Right lobe of liver (tissue), 6 donors: ENCODE measurements around the gene CHRD. TPM values are rescaled to one million over a fixed set of nuclear protein-coding genes. Genes with fewer than 3 reads are reported as not detected.

ENCODE experiments used
- ATAC-seq, 4 donors: fragments of 200-7000 bp; cut with Tn5 transposase; one replicate each; pipeline ENCODE4 v1.9.1; 2020; ENCODE audit warnings: mild to moderate bottlenecking in 4 of 4, moderate library complexity in 4 of 4
- DNase-seq, 3 donors: peaks; one replicate each; pipeline ENCODE4 v3.0.0-alpha.2; 2020
- H3K27ac ChIP-seq, 3 donors: fragments of 200-600 bp; one replicate each; pipeline ENCODE4 v1.8.0; 2022
- H3K27me3 ChIP-seq, 2 donors: fragments of 200-600 bp; one replicate each; pipeline ENCODE4 v1.8.0; 2022
- H3K36me3 ChIP-seq, 4 donors: fragments of 200-600 bp; sonication (generic) in 1 of 4; one replicate each; pipeline versions ENCODE4 v1.5.1 to v1.8.0; 2017 to 2022; ENCODE audit warnings: control low read depth in 1 of 4
- H3K4me1 ChIP-seq, 4 donors: fragments of 200-600 bp; sonication (generic) in 1 of 4; one replicate each; pipeline versions ENCODE4 v1.5.1 to v1.8.0; 2017 to 2022; ENCODE audit warnings: control low read depth in 1 of 4
- H3K4me3 ChIP-seq, 3 donors: fragments of 200-600 bp; one replicate each; pipeline ENCODE4 v1.8.0; 2022
- H3K9me3 ChIP-seq, 4 donors: fragments of 200-600 bp; sonication (generic) in 1 of 4; one replicate each; pipeline versions ENCODE4 v1.5.1 to v1.8.0; 2017 to 2022; ENCODE audit warnings: control low read depth in 1 of 4
- POLR2A ChIP-seq: fragments of 450-650 bp; IDR thresholded peaks from one replicate; pipeline ENCODE4 v1.6.1; 2017; ENCODE audit warnings: antibody characterized with exemption, mild to moderate bottlenecking
- WGBS: methylation state at CpG from one replicate; pipeline ENCODE4 v1.1.6; 2018; ENCODE audit warnings: low coverage, low lambda C conversion rate; ENCODE audit not compliant: insufficient coverage; ENCODE audit errors: missing lambda C conversion rate; 5-methylcytosine and 5-hydroxymethylcytosine counted together
- intact Hi-C, 2 donors: fragments of 100-400 bp; cut with DNase I; formaldehyde crosslinking; loops; one replicate each; pipeline versions ENCODE4 v1.11.2 to v1.14.1; 2022
- total RNA-seq, 6 experiments: library from RNA; depleted of rRNA in 2 of 6; stranded (reverse); fragments of >200 nt in 2 of 6; fragmentation: NEBNext Ultra II Directional in 3 of 6; extraction: Animal tissue kit (Norgen Biotek cat#: 25700) in 3 of 6; gene quantifications; one replicate each; pipeline versions ENCODE4 v1.1.0 to v1.2.4, GENCODE V29; 2016 to 2023
- TF ChIP-seq, protein P1 (sequence below), 4 donors: fragments of 200-600 bp in 3 of 4; fragments of 450-650 bp in 1 of 4; IDR thresholded peaks; one replicate each; pipeline versions ENCODE4 v1.5.1 to v1.8.0; 2016 to 2022; ENCODE audit warnings: antibody characterized with exemption in 4 of 4, mild to moderate bottlenecking in 2 of 4
- donor health status: DM: no; HTN: yes; CAD: no.
- donor health status: DM: no; HTN: no; CAD: no.
- donor health status: DM: no; HTN: no; CAD: no.
- donor health status: DM: no; HTN: yes; CAD: no.
- donor health status: DM: no; HTN: yes; CAD: no.

Gene CHRD
- total RNA-seq, 6 experiments from 2014 or later = 19.5 to 97.2 (median 64.8) TPM

DNA sequence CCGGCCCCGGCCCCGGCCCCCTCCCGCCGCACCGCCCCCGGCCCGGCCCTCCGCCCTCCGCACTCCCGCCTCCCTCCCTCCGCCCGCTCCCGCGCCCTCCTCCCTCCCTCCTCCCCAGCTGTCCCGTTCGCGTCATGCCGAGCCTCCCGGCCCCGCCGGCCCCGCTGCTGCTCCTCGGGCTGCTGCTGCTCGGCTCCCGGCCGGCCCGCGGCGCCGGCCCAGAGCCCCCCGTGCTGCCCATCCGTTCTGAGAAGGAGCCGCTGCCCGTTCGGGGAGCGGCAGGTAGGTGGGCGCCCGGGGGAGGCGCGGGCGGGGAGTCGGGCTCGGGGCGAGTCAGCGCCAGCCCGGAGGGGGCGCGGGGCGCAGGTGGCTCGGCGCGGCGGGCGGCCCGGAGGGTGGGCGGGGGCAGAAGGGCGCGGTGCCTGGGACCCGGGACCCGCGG lies 352 bp downstream of the CHRD start:
- peak; percentile 83 to 89 (median 87) for DNase-seq
- ATAC-seq = peak; percentile 43 to 44 (median 44)
- intact Hi-C loops = no loop called here
- Histone ChIP-seq H3K9me3 (no peaks in the 10 kb centered on the region), H3K36me3 (peaks cover 0 to 18% (median 6%) of the 10 kb centered on the region in 4 donors), H3K4me3 (peak overlapping the region; percentile 44 to 70 (median 54)), H3K27me3 (no peaks in the 10 kb centered on the region), H3K4me1 (peaks cover 0 to 16% (median 0%) of the 10 kb centered on the region in 4 donors), H3K27ac (peak overlapping the region in 1 of 3 donors; percentile 96)
- TF ChIP-seq POLR2A = no peak
- TF ChIP-seq, protein P1, sequence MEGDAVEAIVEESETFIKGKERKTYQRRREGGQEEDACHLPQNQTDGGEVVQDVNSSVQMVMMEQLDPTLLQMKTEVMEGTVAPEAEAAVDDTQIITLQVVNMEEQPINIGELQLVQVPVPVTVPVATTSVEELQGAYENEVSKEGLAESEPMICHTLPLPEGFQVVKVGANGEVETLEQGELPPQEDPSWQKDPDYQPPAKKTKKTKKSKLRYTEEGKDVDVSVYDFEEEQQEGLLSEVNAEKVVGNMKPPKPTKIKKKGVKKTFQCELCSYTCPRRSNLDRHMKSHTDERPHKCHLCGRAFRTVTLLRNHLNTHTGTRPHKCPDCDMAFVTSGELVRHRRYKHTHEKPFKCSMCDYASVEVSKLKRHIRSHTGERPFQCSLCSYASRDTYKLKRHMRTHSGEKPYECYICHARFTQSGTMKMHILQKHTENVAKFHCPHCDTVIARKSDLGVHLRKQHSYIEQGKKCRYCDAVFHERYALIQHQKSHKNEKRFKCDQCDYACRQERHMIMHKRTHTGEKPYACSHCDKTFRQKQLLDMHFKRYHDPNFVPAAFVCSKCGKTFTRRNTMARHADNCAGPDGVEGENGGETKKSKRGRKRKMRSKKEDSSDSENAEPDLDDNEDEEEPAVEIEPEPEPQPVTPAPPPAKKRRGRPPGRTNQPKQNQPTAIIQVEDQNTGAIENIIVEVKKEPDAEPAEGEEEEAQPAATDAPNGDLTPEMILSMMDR (IDR thresholded peaks at IDR 0.05) = no peak
- WGBS = 0% methylated on average over 5 of the region's 62 CpGs

DNA sequence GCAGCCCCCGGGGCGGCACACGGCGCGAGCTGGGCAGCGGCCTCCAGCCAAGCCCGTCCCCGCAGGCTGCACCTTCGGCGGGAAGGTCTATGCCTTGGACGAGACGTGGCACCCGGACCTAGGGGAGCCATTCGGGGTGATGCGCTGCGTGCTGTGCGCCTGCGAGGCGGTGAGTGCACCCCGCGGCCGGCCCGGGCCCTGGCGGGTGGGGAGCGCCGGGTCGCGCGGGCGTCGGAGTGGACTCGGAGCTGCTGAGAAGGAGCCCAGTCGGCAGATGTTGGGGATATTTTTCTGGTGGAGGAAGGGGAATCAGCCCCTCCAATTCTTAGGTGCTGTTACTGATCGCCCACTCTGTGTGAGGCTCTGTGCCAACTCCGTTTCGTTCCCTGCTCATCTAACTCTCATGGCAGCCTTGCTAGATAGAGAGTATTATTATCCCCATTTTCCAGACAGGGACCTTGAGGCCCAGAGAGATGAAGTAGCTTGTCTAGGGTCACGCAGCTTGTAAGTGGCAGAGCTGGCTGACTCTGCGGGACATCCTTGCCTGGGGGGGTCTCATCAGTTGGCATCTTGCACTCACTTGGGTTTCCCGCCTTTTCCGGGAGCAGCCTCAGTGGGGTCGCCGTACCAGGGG lies 890 bp downstream of the CHRD start:
- peaks cover 0 to 14% (median 4%) of the 10 kb centered on the region in 4 donors for H3K36me3 ChIP-seq
- no peak for TF ChIP-seq POLR2A
- TF ChIP-seq, protein P1 (IDR thresholded peaks at IDR 0.05) = no peak
- DNase-seq (peak in 1 of 3 donors; percentile 61), ATAC-seq (no peak)
- peak overlapping the region; percentile 44 to 70 (median 54) for H3K4me3 ChIP-seq
- no peaks in the 10 kb centered on the region for H3K27me3 ChIP-seq
- H3K9me3 ChIP-seq = no peaks in the 10 kb centered on the region
- H3K27ac ChIP-seq = peak overlapping the region in 1 of 3 donors; percentile 66
- whole genome bisulfite sequencing = 28% methylated on average over 3 of the region's 42 CpGs
- intact Hi-C loops = no loop called here
- H3K4me1 ChIP-seq = peaks cover 0 to 16% (median 0%) of the 10 kb centered on the region in 4 donors

GRCh38 chr3:184381261-184382224 lies 1.7 kb downstream of the CHRD start:
- H3K4me1 ChIP-seq = peaks cover 0 to 15% (median 0%) of the 10 kb centered on the region in 4 donors
- ATAC-seq (peak in 2 of 4 donors; percentile 0 to 14), DNase-seq (peak in 2 of 3 donors; percentile 54 to 64)
- H3K9me3 ChIP-seq = no peaks in the 10 kb centered on the region
- TF ChIP-seq, protein P1 (IDR thresholded peaks at IDR 0.05) = no peak
- no peak for TF ChIP-seq POLR2A
- peak overlapping the region in 1 of 3 donors; percentile 66 for H3K27ac ChIP-seq
- H3K4me3 ChIP-seq = peak overlapping the region; percentile 44 to 70 (median 54)
- 51% methylated on average over 9 of the region's 55 CpGs for WGBS
- H3K27me3 ChIP-seq = no peaks in the 10 kb centered on the region
- peaks cover 0 to 15% (median 3%) of the 10 kb centered on the region in 4 donors for H3K36me3 ChIP-seq
- intact Hi-C loops = no loop called here

- no peak overlapping the region for H3K27ac ChIP-seq
- WGBS = 98% methylated on average over 5 of the region's 16 CpGs
- H3K4me1 ChIP-seq = peaks cover 0 to 8% (median 0%) of the 10 kb centered on the region in 4 donors
- no peaks in the 10 kb centered on the region for H3K9me3 ChIP-seq
- ATAC-seq (no peak), DNase-seq (no peak)
- no peaks in the 10 kb centered on the region for H3K27me3 ChIP-seq
- TF ChIP-seq, protein P1 (IDR thresholded peaks at IDR 0.05) = no peak
- TF ChIP-seq POLR2A = no peak
- intact Hi-C loops = no loop called here
- H3K36me3 ChIP-seq = peaks cover 0 to 21% (median 3%) of the 10 kb centered on the region in 4 donors
- H3K4me3 ChIP-seq = no peak overlapping the region
Observed at GRCh38 chr3:184382326-184383032, 2.6 kb downstream of the CHRD start.
